Hepatic stellate cell (primary cell): ENCODE data around the gene PAK6.

Experiments
- DNase-seq: peaks from one replicate; pipeline ENCODE4 v3.0.0; 2011; ENCODE audit warnings: low spot score

The PAK6 gene

DNA sequence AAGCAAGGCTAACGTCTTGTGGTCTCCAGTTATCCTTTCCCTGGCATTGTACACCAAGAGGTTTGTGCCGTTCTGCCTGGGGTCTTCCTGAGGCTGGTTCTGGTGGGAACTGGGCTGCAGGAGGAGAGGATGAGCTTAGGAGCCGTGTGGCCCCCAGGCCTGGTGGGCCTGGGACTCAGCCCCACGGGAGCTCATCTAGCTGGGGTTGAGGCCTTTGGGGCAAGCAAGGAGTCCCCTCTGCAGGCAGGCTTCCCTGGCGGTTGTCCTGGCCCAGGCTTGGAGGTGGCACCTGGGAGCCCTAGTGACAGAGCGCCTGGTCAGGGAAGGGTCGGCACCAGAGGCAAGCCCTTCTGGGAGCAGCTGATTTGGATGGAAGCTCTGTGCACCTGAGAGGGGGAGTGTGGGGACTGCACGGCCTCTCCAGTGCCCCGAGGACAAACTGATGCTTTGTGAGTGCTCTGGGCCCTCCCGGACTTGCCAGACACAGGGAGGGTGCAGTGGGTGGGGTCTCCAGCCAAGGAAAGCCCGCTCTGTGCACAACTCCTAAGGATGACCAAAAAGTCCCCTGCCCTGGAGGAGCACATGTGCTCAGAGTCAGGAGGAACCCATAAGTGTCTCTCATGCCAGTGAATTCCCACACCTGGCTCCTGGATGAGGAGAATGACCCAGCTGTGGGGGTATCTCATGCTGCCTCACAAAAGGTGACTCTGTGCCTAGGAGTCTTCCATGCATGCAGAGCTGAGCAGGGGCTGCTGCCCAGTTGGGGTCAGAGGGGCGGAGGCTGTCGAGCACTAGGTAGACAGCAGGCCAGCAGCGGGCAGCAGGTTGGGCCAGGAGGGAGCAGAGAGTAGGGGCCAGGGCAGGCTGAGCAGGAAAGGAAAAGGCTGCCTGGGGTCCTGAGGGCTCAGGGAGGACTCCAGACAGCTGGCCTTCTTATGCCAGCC, 2.7 kb downstream of the PAK6 start:
- DNase-seq = no peak

DNA sequence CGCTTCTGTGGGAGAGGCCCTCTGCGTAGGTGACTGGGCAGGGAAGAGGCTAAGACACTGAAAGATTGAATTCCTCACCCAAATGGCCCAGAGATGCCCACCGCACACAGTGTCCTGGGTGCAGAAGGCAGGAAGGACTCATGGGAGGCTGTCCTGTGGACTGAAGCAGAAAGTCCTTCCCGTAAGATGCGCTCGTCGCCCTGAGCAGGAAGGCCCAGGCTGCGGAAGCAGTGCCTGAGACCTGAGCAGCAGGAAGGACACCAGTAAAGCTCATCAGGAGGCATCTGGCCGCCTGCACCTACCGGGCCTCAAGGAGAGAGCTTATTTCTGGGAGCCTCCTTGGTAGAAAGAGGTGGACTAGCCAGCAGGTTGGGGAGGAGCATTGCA, 3.3 kb downstream of the PAK6 start:
- DNase-seq = no peak

- DNase-seq = no peak
These were observed 3.7 kb downstream of the PAK6 start for GRCh38 chr15:40242601-40243000.

DNA sequence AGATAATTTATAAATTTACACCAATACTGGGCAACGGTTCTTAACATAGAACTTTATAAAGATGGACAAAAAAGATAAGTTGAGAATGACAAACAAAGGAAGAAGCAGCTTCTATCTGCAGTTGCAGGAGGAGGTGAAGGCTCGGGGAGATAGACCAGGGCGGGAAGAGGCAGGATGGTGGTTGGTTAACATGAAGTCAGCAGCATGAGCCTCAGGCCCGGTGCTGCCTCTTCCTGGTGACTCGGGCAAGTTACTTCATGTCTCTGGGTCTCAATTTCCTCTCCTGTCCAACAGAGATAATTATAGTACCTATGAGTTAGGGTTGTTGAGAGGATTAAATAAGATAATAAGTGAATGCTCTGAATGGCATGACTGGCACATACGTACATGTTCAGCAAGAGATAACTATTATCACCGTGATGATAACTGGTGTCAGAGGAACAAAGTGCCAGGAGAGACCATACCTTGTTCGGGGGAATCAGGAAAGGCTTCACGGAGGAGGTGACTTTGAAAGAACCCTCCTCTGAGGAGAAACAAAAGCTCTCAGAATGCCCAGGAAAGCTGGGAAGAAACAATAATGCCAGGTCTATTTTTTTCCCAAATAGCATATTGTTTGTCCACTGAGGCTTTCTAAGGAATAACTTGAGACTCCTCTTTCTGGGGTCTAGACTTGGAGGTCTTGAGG, 4.4 kb downstream of the PAK6 start:
- DNase-seq = no peak

DNA sequence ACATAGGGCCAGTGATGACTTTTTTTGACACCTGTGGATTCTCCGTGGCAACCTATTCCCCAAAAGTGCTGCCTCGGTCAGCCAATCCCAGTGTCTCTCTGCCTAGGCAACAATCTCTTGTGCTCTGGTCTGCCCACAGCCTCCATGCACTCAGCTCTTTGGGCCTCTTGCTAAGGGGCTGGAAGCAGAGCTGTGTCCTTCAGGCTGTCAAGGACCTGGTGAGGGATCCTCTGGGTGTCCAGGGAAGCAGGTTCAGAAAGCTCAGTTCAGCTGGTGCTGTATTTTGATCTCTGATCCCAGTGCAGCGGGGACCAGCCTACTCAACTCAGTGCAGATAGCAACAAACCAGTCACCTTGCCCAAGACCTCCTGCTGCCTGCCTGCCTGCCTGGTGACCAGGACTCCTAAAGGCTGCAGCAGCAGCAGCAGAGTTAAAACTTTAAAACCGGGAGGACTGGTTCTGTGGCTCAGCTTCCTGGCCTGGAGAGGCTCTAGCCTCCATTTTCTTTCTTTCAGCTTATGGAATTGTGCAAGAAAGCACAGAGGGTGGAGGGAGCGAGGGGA, 6.2 kb downstream of the PAK6 start:
- DNase-seq = no peak

- DNase-seq = no peak
These were observed 7.0 kb downstream of the PAK6 start for GRCh38 chr15:40245666-40246450.

GRCh38 chr15:40246496-40247280, 7.8 kb downstream of the PAK6 start:
- DNase-seq = no peak

DNA sequence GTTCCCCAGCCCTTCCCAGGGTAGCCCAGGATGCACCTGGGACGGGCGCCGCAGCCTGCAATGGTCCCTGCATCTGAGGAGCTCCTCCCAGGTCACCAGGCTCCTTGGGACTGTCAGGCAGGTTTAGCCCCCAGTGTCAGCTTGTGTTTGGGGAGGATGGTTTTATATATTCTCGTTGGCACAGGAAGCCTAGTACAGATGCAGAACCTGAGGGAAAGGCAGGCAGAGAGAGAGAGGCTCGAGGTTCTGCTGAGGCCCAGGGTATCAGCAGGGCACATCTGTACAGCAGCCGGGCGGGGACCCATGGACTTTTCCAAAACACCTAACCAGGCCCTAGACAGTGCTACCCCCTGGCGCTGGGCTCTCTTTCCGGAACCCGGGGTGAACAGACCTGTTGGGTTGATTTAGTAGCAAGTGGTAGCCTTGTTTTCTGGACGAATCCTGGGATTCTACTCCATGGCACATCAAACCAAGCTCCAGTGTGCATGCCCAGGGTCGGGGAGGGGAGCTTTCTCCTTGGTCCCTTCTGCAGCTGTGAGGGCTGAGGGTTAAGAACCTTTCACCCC, 8.6 kb downstream of the PAK6 start:
- no peak for DNase-seq

- DNase-seq = no peak
These were observed 9.3 kb downstream of the PAK6 start for GRCh38 chr15:40248006-40248783.

DNA sequence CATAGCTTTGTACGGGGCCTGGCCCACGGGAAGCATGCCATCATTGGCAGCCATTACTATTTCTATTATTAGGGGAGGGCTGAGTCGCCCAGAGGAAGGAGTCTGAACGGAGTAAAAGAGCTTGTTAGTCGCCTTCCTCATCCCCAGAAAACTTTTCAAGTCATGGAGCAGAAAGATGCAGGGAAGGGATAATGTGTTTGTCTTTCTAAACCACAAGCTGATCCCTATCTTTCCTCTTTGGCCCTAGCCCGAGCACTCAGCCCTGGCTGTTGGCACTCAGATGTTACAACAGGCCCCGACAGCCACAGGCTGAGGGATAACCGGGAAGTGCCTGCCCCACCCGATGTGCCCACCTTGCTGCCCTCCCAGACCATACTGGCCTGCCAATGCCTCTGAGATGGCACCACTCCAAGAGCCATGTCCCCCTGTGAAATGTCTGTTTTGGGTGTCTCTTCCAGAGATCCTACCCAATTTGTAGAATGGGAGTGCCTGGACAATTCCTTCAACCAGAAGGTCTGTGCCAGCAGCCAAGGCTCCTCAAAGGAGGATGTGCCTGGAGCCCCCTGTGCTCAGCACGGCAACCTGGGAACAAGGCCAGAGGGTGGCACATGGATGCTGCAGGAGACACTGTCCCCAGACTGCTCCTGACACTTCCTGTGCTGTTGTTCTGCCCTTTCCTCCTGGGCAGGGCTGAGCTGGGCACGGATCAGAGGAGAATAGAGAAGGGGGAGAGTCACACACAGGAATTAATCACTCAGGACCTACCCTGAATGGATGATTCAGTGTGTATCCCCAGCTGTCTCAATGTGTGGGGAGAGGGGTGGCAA, 10.8 kb downstream of the PAK6 start:
- DNase-seq = peak; percentile 79

- no peak for DNase-seq
These were observed 11.4 kb downstream of the PAK6 start for GRCh38 chr15:40250304-40250656.

DNA sequence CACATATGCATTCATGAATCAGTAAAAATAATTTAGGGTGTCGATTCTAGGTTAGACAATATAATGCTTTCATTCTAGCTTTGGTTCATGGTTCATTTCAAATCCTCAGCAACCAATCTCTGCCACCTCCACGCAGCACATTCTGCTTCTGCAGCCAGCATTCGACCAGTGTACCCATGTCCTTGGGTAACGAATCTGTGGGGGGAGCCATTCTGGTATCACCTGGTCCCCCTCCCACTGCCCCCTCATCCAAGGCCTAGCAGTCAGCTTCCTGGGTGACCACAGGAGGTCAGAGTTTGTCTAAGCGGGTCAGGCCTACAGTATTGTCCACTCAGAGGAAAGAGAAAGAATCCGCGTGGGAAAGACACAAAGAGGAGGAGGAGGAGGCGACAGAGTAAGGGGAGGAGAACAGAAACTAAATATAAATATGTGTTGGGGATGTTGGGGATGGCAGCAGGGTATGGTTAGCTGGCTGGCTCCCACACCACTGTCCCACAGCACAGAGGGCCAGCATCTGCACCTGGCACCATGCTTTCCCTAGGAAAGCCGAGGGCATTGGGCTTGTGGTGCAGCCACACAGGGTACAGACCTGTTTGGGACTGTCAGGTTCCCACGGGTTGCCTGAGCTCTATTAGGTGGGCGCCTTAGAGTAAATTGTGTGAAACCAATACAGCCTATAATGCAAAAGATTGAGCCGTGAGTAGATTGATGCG, 12.1 kb downstream of the PAK6 start:
- no peak for DNase-seq

DNA sequence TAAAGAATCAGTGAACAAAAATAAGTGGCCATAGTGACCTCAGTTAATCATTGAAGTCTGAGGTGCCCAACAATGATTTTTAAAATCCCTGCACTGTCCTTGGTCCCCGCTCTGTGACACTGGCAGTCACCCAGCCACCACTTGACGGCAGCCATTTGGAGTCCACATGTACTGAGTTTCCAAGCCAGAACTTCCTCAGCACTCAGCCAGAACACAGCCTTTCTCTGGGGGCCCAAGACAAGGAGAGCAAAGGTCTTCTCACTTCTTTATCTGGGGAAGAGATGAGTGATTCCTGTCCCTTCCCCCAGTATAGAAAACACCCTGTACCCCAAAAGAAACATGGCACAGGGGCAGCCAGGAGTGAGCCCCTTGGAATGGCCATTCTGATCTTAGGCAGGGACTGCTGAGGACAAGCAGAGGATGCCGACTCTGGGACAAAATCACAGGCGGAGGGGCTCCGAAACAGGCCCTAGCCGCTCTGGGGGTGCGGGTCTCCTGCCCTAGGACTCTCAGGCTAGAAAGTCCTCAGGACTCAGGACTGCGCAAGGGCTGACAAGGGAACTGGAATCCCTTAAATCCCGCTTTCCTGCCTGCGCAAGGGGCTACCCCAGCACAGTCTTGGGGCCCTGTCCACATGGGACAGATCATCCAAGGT, 12.8 kb downstream of the PAK6 start:
- DNase-seq = no peak

- no peak for DNase-seq
These were observed 13.2 kb downstream of the PAK6 start for GRCh38 chr15:40252141-40252437.

DNA sequence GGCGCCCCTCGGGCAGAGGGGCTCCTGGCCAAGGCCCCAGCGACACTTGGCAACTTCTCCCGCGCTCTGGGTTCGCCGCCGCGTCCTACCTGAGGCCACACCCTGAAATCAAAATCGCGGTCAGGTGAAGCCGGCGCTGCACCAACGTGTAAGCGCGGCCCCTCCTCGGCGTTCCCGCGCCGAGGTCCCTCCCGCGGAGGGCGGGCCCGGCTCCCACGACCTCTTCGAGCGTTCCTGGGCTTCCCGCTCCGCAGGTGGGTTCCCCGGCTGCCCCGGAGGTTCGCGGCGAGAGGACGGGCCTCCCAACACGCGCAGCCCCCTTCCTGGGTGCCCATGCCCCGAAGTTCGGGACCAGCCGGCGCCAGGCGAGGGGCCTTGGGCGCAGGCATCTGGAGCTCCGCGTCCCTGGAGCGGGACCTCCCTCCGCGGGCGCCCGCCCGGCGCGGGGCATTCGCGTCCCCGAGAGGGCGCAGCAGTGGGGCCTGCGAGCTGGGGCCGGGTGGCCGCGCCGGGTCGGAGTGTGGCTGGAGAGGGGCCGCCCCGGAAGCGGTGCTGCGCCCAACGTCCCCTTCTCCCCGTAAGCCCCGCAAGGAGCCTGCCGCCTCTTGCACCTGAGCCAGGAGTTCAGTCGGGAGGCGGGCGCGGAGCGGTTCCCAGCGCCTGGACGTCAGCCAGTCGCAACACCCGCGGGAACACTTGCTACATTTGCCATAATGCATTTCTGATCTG, 13.7 kb downstream of the PAK6 start:
- no peak for DNase-seq

GRCh38 chr15:40253167-40253790, 14.4 kb downstream of the PAK6 start:
- no peak for DNase-seq

DNA sequence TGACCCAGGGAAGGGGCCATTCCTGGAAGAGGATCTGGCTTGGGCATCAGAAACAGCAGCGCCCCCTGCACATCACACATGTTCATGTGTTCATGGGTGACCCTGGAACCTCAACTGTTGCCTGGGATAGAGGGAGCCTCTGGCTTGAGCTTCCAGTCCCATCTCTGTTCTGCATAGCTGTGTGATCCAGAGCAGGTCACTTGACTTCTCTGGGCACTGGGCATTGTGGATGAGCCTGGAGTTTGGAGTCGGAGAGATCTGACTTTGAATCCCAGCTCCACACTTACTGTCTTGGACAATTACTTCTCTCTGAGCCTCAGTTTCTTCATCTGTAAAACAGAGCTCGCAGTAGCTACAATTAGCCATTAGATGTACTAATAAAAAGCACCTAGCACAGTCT, 15.6 kb downstream of the PAK6 start:
- no peak for DNase-seq
